Measurements from ENCODE around the gene ZFYVE26. TPM values are rescaled to one million over a fixed set of nuclear protein-coding genes. Genes with fewer than 3 reads are reported as not detected.

The ZFYVE26 gene
- total RNA-seq, 1 donor from 2014 or later: 33.9 TPM

DNA sequence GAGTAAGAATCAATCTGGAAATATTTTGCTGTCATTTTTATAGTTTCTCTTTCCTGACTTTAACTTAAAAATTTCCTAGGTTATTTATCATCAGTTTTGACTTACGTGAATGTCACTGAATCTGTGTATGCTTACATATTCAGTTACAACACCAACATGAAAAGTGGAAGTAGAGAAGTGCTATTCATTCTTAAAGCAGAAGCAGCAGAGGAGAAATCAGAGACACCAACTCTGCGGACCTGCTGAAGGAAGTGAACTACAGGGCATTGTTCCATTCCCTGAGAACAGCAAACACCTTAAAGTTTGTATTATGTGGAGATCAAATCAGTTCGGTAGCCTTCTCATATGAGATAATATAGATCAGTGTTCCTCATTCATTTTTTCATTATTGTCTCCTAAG lies 37.3 kb upstream of the ZFYVE26 start:
- Mint-ChIP-seq H3K4me1 (ENCODE audit: low read depth) (peaks cover 21% of the 10 kb centered on the region), H3K4me3 (ENCODE audit: low read depth) (no peak overlapping the region), H3K27ac (no peak overlapping the region), H3K27me3 (no peaks in the 10 kb centered on the region), H3K36me3 (ENCODE audit: insufficient read depth) (peaks cover 3% of the 10 kb centered on the region), H3K9me3 (ENCODE audit: low read depth) (peaks cover under 1% of the 10 kb centered on the region)
- no peak for DNase-seq (ENCODE audit: low spot score, unreplicated experiment)
- TF ChIP-seq, protein P1, sequence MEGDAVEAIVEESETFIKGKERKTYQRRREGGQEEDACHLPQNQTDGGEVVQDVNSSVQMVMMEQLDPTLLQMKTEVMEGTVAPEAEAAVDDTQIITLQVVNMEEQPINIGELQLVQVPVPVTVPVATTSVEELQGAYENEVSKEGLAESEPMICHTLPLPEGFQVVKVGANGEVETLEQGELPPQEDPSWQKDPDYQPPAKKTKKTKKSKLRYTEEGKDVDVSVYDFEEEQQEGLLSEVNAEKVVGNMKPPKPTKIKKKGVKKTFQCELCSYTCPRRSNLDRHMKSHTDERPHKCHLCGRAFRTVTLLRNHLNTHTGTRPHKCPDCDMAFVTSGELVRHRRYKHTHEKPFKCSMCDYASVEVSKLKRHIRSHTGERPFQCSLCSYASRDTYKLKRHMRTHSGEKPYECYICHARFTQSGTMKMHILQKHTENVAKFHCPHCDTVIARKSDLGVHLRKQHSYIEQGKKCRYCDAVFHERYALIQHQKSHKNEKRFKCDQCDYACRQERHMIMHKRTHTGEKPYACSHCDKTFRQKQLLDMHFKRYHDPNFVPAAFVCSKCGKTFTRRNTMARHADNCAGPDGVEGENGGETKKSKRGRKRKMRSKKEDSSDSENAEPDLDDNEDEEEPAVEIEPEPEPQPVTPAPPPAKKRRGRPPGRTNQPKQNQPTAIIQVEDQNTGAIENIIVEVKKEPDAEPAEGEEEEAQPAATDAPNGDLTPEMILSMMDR (IDR thresholded peaks at IDR 0.05; ENCODE audit: unreplicated experiment): no peak

DNA sequence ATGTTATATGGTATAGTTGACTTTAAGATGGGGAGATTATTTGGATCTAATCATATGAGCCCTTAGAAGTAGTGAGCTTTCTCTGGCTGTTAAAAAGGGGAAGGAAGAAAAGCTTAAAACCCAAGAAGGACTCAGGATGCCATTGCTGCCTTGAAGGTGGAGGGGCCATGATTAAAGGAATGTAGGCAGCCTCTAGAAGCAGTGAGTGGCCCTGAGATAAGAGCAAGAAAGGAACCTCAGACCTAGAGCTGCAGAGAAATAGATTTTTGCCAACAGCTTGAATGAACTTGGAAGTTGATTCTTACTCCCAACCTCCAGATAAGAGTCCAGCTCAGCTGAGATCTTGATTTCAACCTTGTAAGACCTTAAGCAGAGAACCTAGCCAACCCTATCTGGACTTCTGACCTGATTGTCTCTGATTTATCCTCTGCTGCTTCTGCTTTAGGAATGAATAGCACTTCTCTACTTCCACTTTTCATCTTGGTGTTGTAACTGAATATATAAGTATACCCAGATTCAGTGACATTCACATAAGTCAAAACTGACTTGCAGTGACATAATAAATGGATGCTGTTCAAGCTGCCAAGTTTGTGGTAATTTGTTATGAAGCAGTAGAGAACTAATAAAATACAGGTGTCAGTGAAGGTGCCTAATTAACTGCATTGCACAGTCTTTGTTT lies 36.7 kb upstream of the ZFYVE26 start:
- Mint-ChIP-seq H3K36me3 (ENCODE audit: insufficient read depth) (peaks cover 7% of the 10 kb centered on the region), H3K27me3 (no peaks in the 10 kb centered on the region), H3K9me3 (ENCODE audit: low read depth) (peaks cover 6% of the 10 kb centered on the region), H3K27ac (no peak overlapping the region), H3K4me3 (ENCODE audit: low read depth) (no peak overlapping the region), H3K4me1 (ENCODE audit: low read depth) (peaks cover 21% of the 10 kb centered on the region)
- no peak for DNase-seq (ENCODE audit: low spot score, unreplicated experiment)
- TF ChIP-seq, protein P1 (IDR thresholded peaks at IDR 0.05; ENCODE audit: unreplicated experiment): no peak

DNA sequence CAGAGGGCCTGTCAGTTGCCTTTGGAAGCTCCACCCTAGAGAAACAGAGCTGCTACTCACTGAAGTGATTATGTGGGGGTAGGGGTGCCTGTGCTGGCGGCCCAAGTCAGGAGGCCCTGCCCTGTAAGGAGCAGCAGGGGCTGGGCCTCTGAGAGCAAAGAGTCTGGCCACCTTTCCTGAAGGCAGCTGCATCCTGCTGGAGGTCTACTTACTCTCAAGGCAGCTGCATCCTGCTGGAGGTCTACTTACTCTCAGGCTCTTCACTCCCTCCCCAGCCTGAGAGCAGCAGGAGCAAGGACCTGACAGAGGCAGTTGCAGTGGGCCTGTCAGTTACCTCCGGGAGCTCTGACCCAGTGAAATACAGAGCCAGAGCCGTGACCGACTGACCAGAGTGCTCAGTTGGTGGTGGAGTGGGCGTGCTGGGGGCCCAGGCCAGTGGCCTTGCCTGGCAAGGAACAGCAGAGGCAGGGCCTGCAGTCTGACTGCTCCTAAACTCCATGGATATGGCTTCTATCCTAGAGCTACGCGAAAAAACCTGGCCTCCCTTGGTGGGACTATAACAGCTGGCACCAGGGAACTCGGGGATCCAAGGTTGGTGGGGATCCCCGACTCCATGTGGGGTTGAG lies 35.5 kb upstream of the ZFYVE26 start:
- TF ChIP-seq, protein P1 (IDR thresholded peaks at IDR 0.05; ENCODE audit: unreplicated experiment): no peak
- peaks cover 13% of the 10 kb centered on the region for H3K36me3 Mint-ChIP-seq (ENCODE audit: insufficient read depth)
- H3K4me1 Mint-ChIP-seq (ENCODE audit: low read depth): peaks cover 17% of the 10 kb centered on the region
- H3K4me3 Mint-ChIP-seq (ENCODE audit: low read depth): no peak overlapping the region
- no peak for DNase-seq (ENCODE audit: low spot score, unreplicated experiment)
- no peaks in the 10 kb centered on the region for H3K27me3 Mint-ChIP-seq
- peaks cover 10% of the 10 kb centered on the region for H3K9me3 Mint-ChIP-seq (ENCODE audit: low read depth)
- H3K27ac Mint-ChIP-seq: no peak overlapping the region

DNA sequence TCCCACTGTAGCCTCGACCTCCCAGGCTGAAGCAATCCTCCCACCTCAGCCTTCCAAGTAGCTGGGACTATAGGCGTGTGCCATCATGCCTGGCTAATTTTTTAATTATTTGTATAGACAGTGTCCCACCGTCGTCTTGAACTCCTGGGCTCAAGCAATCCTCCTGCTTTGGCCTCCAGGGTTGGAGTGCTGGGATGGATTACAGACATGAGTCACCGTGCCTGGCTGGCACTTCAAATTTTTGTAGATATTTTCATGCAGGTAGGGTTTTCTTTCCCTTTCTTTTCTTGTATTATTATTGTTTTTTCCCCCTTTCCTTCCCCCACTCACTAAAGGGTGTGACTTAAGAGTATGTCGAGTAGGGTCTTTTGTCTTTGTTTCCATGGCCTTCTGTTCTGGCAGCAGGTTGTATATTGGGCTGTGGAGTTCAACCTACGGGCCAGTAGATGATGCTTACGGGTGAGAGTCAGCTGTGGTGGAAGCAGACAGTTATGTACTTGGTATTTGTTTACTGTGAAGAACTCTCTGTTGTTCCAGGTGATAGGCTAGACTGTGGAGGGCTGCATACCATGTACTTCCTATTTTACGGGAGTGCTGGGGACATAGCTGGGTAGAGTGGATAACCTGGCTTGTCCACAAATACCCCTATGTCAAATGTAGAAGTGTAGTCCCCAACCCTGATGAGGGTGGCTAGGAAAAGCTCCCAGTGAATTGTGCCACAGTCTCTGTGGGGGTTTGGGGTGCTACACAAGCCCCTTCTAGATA lies 33.9 kb upstream of the ZFYVE26 start:
- peaks cover 14% of the 10 kb centered on the region for H3K36me3 Mint-ChIP-seq (ENCODE audit: insufficient read depth)
- H3K27ac Mint-ChIP-seq: no peak overlapping the region

More for the DNA sequence above, 33.9 kb upstream of the ZFYVE26 start:
- H3K4me3 Mint-ChIP-seq (ENCODE audit: low read depth): no peak overlapping the region
- no peaks in the 10 kb centered on the region for H3K27me3 Mint-ChIP-seq
- DNase-seq (ENCODE audit: low spot score, unreplicated experiment): no peak
- TF ChIP-seq, protein P1 (IDR thresholded peaks at IDR 0.05; ENCODE audit: unreplicated experiment): no peak
- H3K4me1 Mint-ChIP-seq (ENCODE audit: low read depth): peaks cover 7% of the 10 kb centered on the region
- peaks cover 13% of the 10 kb centered on the region for H3K9me3 Mint-ChIP-seq (ENCODE audit: low read depth)
